Gastroesophageal sphincter (tissue), 3 donors: Measurements from ENCODE around the gene PACSIN3.

Experiments
- EP300 ChIP-seq: sonication (generic); formaldehyde crosslinking; IDR thresholded peaks from one replicate; pipeline ENCODE4 v1.6.1; 2017; ENCODE audit warnings: antibody characterized with exemption, mild to moderate bottlenecking
- POLR2A ChIP-seq, 2 donors: fragments of 450-650 bp; IDR thresholded peaks; one replicate each; pipeline ENCODE4 v1.6.1; 2017; ENCODE audit warnings: antibody characterized with exemption in 2 of 2, mild to moderate bottlenecking in 2 of 2, moderate library complexity in 1 of 2
- POLR2AphosphoS5 ChIP-seq: sonication (generic); formaldehyde crosslinking; IDR thresholded peaks from one replicate; pipeline ENCODE4 v1.6.1; 2017; ENCODE audit warnings: antibody characterized with exemption
- TF ChIP-seq, protein P1 (sequence below), 4 experiments: fragments of 200-600 bp in 2 of 4; fragments of 450-650 bp in 2 of 4; sonication (generic) in 1 of 4; IDR thresholded peaks; one replicate each; pipeline ENCODE4 v1.5.1; 2017 to 2019; ENCODE audit warnings: antibody characterized with exemption in 4 of 4, mild to moderate bottlenecking in 2 of 4, moderate library complexity in 2 of 4

DNA sequence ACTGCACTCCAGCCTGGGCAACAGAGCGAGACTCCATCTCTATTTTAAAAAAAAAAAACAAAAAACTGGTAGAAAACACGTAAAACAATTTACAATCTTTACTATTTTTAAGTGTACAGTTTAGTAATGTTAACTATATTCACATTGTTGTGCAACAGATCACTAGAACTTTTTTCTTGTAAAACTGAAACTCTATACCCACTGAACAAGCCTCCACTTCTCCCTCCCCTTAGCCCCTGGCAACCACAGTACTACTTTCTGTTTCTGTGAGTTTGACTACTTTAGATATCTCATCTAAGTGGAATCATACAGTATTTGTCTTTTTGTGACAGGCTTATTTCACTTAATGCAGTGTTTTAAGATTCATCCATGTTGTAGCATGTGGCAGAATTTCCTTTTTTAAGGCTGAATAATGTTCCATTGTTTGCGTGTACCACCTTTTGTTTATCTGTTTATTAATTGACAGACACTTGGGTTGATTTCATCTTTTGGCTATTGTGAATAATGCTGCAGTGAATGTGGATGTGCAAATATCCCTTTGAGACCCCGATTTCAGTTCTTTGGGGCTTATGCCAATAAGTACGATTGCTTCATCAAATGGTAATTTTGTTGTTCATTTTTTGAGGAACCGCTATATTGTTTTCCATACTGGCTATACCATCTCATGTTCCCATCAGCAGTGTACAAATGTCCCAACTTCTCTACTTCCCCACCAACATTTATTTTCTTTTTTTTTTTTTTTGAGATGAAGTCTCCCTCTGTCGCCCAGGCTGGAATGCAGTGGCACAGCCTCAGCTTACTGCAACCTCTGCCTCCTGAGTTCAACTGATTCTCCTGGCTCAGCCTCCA, 39.5 kb upstream of the PACSIN3 start:
- TF ChIP-seq, protein P1, sequence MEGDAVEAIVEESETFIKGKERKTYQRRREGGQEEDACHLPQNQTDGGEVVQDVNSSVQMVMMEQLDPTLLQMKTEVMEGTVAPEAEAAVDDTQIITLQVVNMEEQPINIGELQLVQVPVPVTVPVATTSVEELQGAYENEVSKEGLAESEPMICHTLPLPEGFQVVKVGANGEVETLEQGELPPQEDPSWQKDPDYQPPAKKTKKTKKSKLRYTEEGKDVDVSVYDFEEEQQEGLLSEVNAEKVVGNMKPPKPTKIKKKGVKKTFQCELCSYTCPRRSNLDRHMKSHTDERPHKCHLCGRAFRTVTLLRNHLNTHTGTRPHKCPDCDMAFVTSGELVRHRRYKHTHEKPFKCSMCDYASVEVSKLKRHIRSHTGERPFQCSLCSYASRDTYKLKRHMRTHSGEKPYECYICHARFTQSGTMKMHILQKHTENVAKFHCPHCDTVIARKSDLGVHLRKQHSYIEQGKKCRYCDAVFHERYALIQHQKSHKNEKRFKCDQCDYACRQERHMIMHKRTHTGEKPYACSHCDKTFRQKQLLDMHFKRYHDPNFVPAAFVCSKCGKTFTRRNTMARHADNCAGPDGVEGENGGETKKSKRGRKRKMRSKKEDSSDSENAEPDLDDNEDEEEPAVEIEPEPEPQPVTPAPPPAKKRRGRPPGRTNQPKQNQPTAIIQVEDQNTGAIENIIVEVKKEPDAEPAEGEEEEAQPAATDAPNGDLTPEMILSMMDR (IDR thresholded peaks at IDR 0.05) = no peak
- TF ChIP-seq POLR2A (IDR thresholded peaks at IDR 0.05) (no peak), POLR2AphosphoS5 (no peak), EP300 (no peak)
